H1 (cell line): Measurements from ENCODE around the gene KIF11.

ENCODE experiments used
- ATF2 ChIP-seq: IDR thresholded peaks from 2 replicates; pipeline ENCODE4 v1.6.1; 2012; ENCODE audit warnings: low read length, inconsistent platforms
- CTCF ChIP-seq, 3 experiments: IDR thresholded peaks; 1 replicate in 2 of 3; 2 replicates in 1 of 3; pipeline versions ENCODE4 v1.5.1 to v1.6.1; 2011; ENCODE audit warnings: low read length in 3 of 3, mild to moderate bottlenecking in 3 of 3, inconsistent platforms in 2 of 3, low read depth in 1 of 3, moderate library complexity in 1 of 3; ENCODE audit not compliant: insufficient read depth in 1 of 3; ENCODE audit errors: control extremely low read depth in 1 of 3
- JUND ChIP-seq: IDR thresholded peaks from 2 replicates; pipeline ENCODE4 v1.6.1; 2011; ENCODE audit warnings: mild to moderate bottlenecking, improper control_type of control experiment, low read length
- POLR2A ChIP-seq, 2 experiments: IDR thresholded peaks; 1 replicate in 1 of 2; 2 replicates in 1 of 2; pipeline ENCODE4 v1.6.1; 2011; ENCODE audit warnings: low read depth in 2 of 2, low read length in 2 of 2, mild to moderate bottlenecking in 2 of 2; ENCODE audit errors: control extremely low read depth in 1 of 2
- POLR2AphosphoS5 ChIP-seq: IDR thresholded peaks from 2 replicates; pipeline ENCODE4 v1.6.1; 2011; ENCODE audit warnings: low read depth, low read length

DNA sequence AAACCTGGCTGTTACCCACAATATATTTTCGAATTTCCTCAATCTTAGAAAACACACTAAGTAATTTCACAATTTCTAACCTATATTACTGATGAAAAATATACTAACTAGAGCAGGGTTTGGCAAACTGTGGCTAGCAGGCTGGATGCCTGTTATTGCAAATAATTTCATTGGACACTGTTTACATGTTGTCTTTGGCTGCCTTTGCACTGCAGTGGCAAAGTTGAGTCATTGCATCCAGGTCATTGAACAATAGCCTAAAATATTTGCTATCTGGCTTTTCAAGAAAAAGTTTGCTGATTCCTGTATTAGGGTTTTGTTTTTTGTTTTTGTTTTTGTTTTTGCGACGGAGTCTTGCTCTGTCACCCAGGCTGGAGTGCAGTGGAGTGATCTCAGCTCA lies 47.2 kb downstream of the KIF11 start:
- no peak for TF ChIP-seq POLR2A (IDR thresholded peaks at IDR 0.05; ENCODE audit: control extremely low read depth in 1 of 2, low read depth in 2 of 2, low read length in 2 of 2)
- TF ChIP-seq CTCF (IDR thresholded peaks at IDR 0.05; ENCODE audit: control extremely low read depth in 1 of 3, insufficient read depth in 1 of 3, low read depth in 1 of 3, low read length in 3 of 3) = no peak
- TF ChIP-seq JUND = no peak
- TF ChIP-seq POLR2AphosphoS5 = no peak
- TF ChIP-seq ATF2 = no peak
